H1 (cell line): ENCODE results near the gene SCGB1A1.

Experiments used
- CBX8 ChIP-seq: fragments of 300-800, 300-1000 bp; sonication (generic); IDR thresholded peaks from 2 replicates; pipeline ENCODE4 v1.7.1; 2016; ENCODE audit warnings: low read depth, low read length, borderline replicate concordance
- CREB1 ChIP-seq: IDR thresholded peaks from 2 replicates; pipeline ENCODE4 v1.6.1; 2012; ENCODE audit warnings: inconsistent platforms
- EP300 ChIP-seq, 2 experiments: IDR thresholded peaks; 1 replicate in 1 of 2; 2 replicates in 1 of 2; pipeline ENCODE4 v1.6.1; 2011 to 2012; ENCODE audit warnings: low read depth in 2 of 2, low read length in 2 of 2, mild to moderate bottlenecking in 2 of 2, borderline replicate concordance in 1 of 2, inconsistent platforms in 1 of 2, moderate library complexity in 1 of 2
- EZH2 ChIP-seq: fragments of 200-600 bp; sonication (generic); IDR thresholded peaks from 2 replicates; pipeline ENCODE4 v1.7.1; 2012; ENCODE audit warnings: low read depth, mild to moderate bottlenecking, moderate library complexity, low read length, inconsistent platforms; ENCODE audit not compliant: severe bottlenecking
- GTF2F1 ChIP-seq: IDR thresholded peaks from 2 replicates; pipeline ENCODE4 v1.6.1; 2012; ENCODE audit warnings: low read depth, low read length, improper control_type of control experiment, borderline replicate concordance
- HDAC2 ChIP-seq, 2 experiments: fragments of 300-600 bp in 1 of 2; sonication (generic) in 1 of 2; IDR thresholded peaks; 2 replicates each; pipeline ENCODE4 v1.6.1; 2011 to 2012; ENCODE audit warnings: low read depth in 2 of 2, low read length in 2 of 2, mild to moderate bottlenecking in 2 of 2, moderate library complexity in 2 of 2, borderline replicate concordance in 1 of 2, inconsistent platforms in 1 of 2
- POLR2A ChIP-seq, 2 experiments: IDR thresholded peaks; 1 replicate in 1 of 2; 2 replicates in 1 of 2; pipeline ENCODE4 v1.6.1; 2011; ENCODE audit warnings: low read depth in 2 of 2, low read length in 2 of 2, mild to moderate bottlenecking in 2 of 2; ENCODE audit errors: control extremely low read depth in 1 of 2
- POLR2AphosphoS5 ChIP-seq: IDR thresholded peaks from 2 replicates; pipeline ENCODE4 v1.6.1; 2011; ENCODE audit warnings: low read depth, low read length
- RNF2 ChIP-seq: fragments of 200-900, 300-1000 bp; sonication (generic); IDR thresholded peaks from 2 replicates; pipeline ENCODE4 v1.7.1; 2016; ENCODE audit warnings: borderline replicate concordance, low read depth, mild to moderate bottlenecking, antibody characterized with exemption, low read length; ENCODE audit not compliant: poor library complexity, severe bottlenecking; ENCODE audit errors: missing control alignments
- SP1 ChIP-seq: IDR thresholded peaks from 2 replicates; pipeline ENCODE4 v1.6.1; 2011; ENCODE audit warnings: low read depth, low read length
- SRF ChIP-seq: IDR thresholded peaks from 2 replicates; pipeline ENCODE4 v1.6.1; 2011; ENCODE audit warnings: mild to moderate bottlenecking, low read depth, low read length, moderate library complexity
- TAF7 ChIP-seq: optimal IDR thresholded peaks from 2 replicates; pipeline ENCODE3; 2011; ENCODE audit warnings: low read depth, mild to moderate bottlenecking, inconsistent platforms, low read length, moderate library complexity, borderline replicate concordance
- TF ChIP-seq, protein P1 (sequence below), 3 experiments: IDR thresholded peaks; 1 replicate in 2 of 3; 2 replicates in 1 of 3; pipeline versions ENCODE4 v1.5.1 to v1.6.1; 2011; ENCODE audit warnings: low read length in 3 of 3, mild to moderate bottlenecking in 3 of 3, inconsistent platforms in 2 of 3, low read depth in 1 of 3, moderate library complexity in 1 of 3; ENCODE audit not compliant: insufficient read depth in 1 of 3; ENCODE audit errors: control extremely low read depth in 1 of 3

DNA sequence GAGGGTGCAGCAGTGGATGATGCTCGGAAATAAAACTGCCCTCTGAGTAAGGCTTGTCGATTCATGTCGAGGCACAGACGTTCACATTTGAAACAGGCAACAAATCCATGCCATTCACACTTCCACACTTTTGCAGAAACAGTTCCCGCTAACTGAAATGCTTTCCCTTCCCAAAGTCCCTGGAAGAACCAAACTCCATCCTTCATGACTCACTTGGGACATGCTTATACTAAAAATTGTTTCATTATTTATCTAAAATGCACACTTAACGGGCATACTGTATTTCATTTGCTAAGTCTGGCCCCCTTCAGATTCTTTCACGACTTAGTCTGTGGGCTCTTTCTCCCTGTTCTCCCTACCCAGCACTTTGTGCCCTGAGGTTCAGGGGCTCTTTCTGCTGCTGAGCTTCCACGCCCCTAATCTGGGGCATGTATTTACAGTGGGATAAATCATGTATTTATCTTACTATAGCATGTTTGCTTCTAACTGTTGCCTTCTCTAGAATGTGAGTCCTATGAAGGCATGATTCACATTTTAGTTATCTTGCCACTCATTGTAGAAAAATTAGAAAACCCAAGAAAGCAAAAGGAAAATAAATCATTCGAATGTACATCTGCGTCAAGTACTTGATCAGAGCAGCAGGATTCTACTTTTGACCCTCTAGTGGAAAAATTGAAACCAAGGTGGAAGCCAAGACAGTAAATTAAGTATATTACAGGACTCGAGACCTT is 12.5 kb downstream of the SCGB1A1 start:
- TF ChIP-seq TAF7 (no peak), CBX8 (no peak), HDAC2 (IDR thresholded peaks at IDR 0.05; ENCODE audit: borderline replicate concordance in 1 of 2, low read depth in 2 of 2, low read length in 2 of 2) (no peak), SP1 (no peak), POLR2A (IDR thresholded peaks at IDR 0.05; ENCODE audit: control extremely low read depth in 1 of 2, low read depth in 2 of 2, low read length in 2 of 2) (no peak), SRF (no peak), EP300 (IDR thresholded peaks at IDR 0.05; ENCODE audit: borderline replicate concordance in 1 of 2, low read depth in 2 of 2, low read length in 2 of 2) (no peak), CREB1 (no peak), POLR2AphosphoS5 (no peak), EZH2 (no peak), RNF2 (no peak), GTF2F1 (no peak)
- TF ChIP-seq, protein P1, sequence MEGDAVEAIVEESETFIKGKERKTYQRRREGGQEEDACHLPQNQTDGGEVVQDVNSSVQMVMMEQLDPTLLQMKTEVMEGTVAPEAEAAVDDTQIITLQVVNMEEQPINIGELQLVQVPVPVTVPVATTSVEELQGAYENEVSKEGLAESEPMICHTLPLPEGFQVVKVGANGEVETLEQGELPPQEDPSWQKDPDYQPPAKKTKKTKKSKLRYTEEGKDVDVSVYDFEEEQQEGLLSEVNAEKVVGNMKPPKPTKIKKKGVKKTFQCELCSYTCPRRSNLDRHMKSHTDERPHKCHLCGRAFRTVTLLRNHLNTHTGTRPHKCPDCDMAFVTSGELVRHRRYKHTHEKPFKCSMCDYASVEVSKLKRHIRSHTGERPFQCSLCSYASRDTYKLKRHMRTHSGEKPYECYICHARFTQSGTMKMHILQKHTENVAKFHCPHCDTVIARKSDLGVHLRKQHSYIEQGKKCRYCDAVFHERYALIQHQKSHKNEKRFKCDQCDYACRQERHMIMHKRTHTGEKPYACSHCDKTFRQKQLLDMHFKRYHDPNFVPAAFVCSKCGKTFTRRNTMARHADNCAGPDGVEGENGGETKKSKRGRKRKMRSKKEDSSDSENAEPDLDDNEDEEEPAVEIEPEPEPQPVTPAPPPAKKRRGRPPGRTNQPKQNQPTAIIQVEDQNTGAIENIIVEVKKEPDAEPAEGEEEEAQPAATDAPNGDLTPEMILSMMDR (IDR thresholded peaks at IDR 0.05; ENCODE audit: control extremely low read depth in 1 of 3, insufficient read depth in 1 of 3, low read depth in 1 of 3, low read length in 3 of 3) = no peak
